GM21447 (cell line): ENCODE measurements around the gene MYEF2.

Source experiments
- ATAC-seq: cut with Tn5 transposase; IDR thresholded peaks from one replicate; pipeline ENCODE4 v1.9.1; 2021; ENCODE audit not compliant: unreplicated experiment

Gene MYEF2, protein sequence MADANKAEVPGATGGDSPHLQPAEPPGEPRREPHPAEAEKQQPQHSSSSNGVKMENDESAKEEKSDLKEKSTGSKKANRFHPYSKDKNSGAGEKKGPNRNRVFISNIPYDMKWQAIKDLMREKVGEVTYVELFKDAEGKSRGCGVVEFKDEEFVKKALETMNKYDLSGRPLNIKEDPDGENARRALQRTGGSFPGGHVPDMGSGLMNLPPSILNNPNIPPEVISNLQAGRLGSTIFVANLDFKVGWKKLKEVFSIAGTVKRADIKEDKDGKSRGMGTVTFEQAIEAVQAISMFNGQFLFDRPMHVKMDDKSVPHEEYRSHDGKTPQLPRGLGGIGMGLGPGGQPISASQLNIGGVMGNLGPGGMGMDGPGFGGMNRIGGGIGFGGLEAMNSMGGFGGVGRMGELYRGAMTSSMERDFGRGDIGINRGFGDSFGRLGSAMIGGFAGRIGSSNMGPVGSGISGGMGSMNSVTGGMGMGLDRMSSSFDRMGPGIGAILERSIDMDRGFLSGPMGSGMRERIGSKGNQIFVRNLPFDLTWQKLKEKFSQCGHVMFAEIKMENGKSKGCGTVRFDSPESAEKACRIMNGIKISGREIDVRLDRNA

DNA sequence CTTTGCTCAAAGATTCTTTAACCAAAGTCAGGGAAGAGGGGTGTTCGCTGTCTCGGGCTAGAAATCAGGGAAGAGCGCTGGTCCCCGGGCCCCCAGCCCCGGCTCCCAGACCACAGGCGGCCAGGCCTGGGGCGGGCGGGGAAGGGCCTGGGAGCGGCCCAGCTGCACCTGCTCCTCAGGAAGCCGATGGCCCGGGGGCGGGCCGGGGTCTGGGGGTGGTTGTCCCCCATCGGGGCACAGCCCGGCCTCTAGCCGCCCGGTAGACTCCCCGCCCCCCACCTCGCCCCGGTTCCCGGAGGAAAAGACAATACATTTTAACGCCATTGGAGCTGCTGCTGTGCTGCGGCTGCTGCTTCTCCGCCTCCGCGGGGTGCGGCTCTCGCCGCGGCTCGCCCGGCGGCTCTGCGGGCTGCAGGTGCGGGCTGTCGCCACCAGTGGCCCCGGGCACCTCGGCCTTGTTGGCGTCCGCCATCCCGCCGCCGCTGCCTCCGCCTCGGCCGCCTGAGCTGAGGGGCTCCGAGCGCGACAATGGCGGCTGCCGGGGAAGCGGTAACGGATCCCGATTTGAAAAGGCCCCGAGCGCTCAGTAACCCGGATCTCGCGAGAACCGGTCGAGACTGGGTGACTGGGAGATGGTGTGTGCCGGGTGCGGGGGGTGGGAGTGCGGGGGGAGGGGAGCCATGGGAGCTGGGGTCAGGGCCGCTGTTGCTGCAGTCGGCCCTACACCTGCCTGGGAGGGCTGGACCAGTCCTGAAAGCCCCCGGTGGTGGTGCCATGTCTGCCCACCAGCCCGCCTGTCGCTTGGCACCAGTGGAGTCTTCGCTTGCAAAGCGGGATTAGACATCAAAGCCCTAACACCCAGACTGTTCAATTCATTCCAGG lies at the start of gene MYEF2:
TSS of gene MYEF2 (minus strand) at position 530 of the 882 bp plus-strand sequence. CDS start at position 472, 58 bp downstream.
- peak; percentile 67 for ATAC-seq

DNA sequence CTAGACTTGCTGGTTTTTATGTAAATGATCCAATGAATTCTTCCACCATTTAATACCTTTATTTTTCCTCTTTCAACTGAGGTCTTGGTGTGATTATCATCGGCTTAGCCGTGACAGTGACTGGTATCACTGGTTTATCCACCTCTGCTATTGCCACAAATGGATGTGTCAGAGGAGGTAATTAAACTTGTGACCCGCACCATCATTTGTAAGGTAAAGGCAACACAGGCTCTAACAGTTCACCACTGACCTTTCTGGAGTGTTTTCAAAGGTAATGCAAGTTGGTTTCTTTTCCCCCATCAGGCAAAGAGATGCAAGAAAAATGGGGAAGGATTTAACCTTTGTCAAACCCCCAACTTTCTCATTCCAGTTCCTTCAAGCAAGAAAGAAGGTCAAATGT lies 47.7 kb upstream of the MYEF2 start:
- ATAC-seq = no peak

GRCh38 chr15:48222627-48223026 lies 44.5 kb upstream of the MYEF2 start:
- no peak for ATAC-seq

DNA sequence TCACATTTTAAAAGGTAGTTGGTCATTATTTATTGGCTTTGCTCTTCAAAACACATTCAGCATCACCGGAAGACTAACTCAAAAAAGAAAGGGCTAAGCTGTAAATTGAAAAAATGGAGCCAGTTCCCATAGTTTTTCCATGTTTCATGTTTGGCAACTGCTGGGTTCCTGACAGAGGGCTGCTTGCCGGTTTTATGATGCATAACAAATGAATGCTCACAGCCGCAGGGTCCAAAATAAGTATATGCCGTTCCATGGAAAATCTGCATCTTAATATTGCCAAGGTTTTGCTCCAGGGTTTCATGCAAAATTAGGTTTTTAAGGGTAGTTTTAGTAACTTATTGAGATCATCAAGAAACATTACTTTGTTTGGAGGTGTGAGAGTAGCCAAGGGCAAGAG lies 43.8 kb upstream of the MYEF2 start:
- no peak for ATAC-seq

GRCh38 chr15:48221261-48221660 lies 43.2 kb upstream of the MYEF2 start:
- ATAC-seq = no peak

- no peak for ATAC-seq
Measured at GRCh38 chr15:48205981-48206380, 27.9 kb upstream of the MYEF2 start, which contains the start of gene SLC12A1. TSS of gene SLC12A1 (plus strand) at chr15:48206302. CDS start at chr15:48207720, 1,418 bp downstream.

- ATAC-seq = no peak
Measured at GRCh38 chr15:48202068-48202467, 24.0 kb upstream of the MYEF2 start.

- no peak for ATAC-seq
Measured at GRCh38 chr15:48191574-48192225, 13.6 kb upstream of the MYEF2 start, which contains the start of gene CTXN2. TSS of gene CTXN2 (plus strand) at chr15:48191665. CDS start at chr15:48201301, 9,636 bp downstream.

DNA sequence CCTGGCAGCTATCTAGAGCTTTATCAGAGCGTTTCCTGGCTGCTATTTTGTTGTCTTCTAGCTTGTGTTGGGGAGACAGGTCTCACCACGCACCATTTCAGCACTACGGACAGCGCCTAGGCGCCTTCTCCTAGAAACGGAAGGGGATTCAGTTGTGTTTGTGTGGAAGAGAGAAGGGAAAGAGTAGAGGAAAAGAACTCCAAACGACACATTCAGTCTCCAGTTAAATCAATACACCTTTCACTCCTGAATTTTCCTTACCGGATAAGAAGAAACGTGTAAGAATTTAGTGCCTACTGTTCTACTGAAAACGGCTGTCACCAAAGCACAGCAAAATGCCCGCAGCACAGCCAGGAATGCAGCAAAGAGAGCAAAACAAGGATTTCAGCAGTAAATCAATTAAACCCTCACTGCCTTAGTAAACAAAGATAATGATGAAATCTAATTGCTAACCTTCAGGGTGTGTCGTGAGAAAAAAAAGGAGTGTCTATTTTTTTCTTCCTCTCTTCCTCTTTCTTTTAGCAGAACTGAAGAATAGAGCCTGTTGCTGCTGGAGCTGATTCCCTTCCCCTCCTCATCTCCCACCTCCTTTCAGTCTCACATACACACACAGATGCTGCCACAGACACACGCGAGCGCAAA lies 13.0 kb upstream of the MYEF2 start:
- no peak for ATAC-seq

- ATAC-seq = no peak
Measured at GRCh38 chr15:48186271-48186670, 8.2 kb upstream of the MYEF2 start.

DNA sequence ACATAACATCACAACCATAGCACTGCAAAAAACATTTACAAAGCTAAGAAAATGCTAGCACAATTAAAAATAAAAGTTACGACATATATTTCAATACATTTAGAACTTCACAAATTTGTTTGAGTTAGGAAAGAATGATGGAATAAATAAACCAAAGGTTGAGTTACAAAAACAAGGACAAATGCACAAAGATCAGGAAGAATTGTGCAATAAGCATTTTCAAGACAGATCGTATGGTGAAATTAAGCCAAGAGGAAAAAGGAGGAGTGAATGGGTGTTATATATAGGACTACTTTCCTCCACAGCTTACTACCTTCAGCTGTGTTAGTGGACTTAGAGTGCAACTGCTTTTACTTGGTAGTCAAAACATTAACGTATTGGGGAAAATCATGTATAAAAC lies 7.4 kb upstream of the MYEF2 start:
- no peak for ATAC-seq

- ATAC-seq = no peak
Measured at GRCh38 chr15:48182749-48183148, 4.7 kb upstream of the MYEF2 start.

DNA sequence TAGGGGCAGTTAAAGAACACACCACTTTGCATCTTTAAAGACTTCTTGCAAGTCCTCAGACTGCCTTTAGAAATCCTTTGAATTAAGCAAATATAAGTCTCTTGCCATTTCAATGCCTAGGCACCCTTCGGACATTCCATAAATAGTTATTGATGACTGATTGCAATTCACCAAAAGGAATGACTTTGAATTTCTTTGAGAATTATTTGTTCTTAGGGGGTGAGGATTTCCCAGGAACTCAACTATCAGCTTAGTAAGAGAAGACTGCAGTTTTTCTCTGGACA lies 495 bp upstream of the MYEF2 start:
- ATAC-seq = no peak

DNA sequence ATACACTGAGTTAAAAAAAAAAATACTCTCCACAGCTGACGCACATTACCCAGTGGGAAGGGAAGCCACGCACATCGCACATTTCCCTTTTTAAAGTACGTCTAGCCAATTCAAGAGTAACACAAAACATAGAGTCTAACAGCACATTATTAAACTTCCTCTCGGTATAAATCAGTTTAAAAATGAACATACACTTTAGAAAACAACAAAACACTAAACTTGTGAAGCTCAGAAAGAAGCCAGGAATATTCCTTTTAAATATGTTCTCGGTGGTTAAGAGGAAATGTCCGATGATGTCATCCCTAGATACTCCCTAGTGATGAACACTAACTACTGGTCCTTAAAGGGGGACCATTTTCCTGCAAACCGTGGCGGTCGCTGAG lies 721 bp downstream of the MYEF2 start:
- peak; percentile 62 for ATAC-seq

- ATAC-seq = peak; percentile 36
Measured at GRCh38 chr15:48176957-48177356, 1.1 kb downstream of the MYEF2 start.

- no peak for ATAC-seq
Measured at GRCh38 chr15:48176112-48176511, 2.0 kb downstream of the MYEF2 start.

DNA sequence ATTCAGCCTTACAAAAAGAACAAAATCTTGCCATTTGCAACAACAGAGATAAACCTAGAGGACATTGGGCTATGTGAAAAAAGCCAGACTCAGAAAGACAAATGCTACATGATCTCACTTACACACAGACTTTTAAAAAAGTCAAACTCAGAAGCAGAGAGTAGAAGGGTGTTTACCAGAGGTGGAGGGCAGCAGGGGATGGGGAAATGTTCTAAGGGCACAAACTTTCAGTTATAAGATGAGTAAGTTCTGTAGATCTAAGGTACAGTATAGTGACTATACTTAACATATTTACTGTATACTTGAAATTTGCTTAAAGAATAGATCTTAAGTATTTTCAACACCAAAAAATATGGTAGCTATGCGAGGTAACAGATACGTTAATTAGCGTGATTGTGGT lies 3.0 kb downstream of the MYEF2 start:
- peak; percentile 36 for ATAC-seq

DNA sequence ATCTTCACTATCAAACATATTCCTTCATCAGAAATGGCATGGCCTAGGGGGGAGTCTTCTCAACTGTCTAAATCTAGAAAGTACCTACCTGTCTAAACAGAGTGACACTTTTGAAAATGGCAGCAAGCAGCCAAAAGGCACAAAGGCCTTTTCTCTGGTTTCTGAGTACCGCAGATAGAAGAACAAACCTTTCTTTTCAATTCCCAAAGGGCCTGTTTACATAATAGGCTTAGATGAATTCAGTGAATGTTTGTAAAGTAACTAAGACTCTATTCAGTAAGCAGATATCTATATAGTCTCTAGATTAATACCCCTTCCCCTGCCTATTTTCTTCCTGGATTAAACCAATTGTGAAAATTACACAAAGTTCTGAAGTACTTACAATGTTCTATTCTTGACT lies 7.1 kb downstream of the MYEF2 start:
- ATAC-seq = no peak

- no peak for ATAC-seq
Measured at GRCh38 chr15:48168616-48169015, 9.5 kb downstream of the MYEF2 start.

DNA sequence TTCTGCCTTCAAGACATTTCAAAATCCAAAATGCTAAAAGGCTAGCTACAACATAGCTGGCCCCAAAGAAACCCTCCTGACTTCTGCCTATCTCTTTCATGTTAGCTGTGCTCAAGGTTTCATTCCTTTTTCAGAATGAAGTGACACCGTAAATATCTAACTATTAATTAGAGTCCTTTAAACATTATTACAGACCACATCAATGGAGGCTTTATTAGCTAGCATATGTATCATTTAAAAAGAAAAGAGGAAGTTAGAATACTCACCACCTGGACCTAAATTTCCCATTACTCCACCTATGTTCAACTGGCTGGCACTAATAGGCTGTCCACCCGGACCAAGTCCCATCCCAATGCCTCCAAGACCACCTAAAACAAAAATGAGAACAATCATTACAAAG lies 24.6 kb downstream of the MYEF2 start:
- ATAC-seq = no peak

- ATAC-seq = no peak
Measured at GRCh38 chr15:48149858-48150257, 28.2 kb downstream of the MYEF2 start.
